ENCODE data around the gene EYA2.

GRCh38 chr20:47217482-47218446 lies 323.1 kb downstream of the EYA2 start:
- TF ChIP-seq CTCF (IDR thresholded peaks at IDR 0.05) = no peak
- TF ChIP-seq POLR2A (IDR thresholded peaks at IDR 0.05) = no peak

Data from prostate gland (tissue), 2 donors.